Airway epithelial cell (primary cell): ENCODE results near the gene ITGAX. TPM values are rescaled to one million over a fixed set of nuclear protein-coding genes. Genes with fewer than 3 reads are reported as not detected.

Experiments
- total RNA-seq: library from RNA; depleted of rRNA; stranded (reverse); fragments of >200 nt; gene quantifications from 2 replicates; pipeline ENCODE4 v1.2.3, GENCODE V29; 2015

The ITGAX gene
- total RNA-seq = not detected in 2 replicates

DNA sequence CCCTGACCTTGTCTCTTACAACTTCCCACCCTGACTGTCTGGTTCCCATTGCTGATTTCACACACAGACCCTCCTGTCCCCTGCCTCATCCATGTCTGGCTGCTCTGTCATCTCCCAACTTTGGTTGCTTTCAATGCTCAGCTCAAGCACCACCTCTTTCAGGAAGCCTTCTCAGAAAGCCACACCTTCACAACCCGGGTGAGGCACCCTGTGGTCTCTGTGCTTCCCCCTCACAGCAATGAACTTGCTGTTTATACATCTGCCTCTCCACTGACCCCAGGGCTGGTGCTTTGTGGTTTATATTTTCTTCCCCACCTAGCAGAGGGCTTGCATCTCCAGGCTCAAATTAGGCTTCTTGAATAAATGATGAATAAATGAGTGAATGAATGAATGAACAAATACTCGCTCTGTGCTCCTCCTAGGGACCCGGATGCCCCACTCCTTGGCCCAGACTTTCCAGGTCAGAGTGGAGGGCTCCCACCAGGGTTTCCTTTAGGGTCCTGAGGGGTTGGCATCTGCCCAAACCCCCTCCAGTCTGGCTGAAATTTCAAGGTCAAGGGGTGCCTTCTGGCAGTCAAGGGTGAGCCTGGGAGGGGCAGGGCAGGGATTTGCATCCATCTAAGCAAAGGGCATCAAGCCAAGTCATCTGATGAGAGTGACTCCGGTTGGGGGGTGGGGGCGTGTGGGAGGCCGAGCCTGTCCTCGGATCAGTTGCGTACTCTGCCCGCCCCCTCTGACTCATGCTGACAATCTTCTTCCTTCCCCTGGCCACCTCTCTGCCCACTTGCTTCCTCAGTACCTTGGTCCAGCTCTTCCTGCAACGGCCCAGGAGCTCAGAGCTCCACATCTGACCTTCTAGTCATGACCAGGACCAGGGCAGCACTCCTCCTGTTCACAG is at the start of gene ITGAX:
ITGAX (plus strand) TSS at position 783 of the 898 bp plus-strand sequence; CDS start at position 862, 79 bp downstream.

GRCh38 chr16:31393056-31393455 is 38.1 kb downstream of the ITGAX start, which contains the start of gene ITGAD:
Gene ITGAD, plus strand, starts transcription at chr16:31393335. Its CDS starts 26 bp downstream, at chr16:31393361.

DNA sequence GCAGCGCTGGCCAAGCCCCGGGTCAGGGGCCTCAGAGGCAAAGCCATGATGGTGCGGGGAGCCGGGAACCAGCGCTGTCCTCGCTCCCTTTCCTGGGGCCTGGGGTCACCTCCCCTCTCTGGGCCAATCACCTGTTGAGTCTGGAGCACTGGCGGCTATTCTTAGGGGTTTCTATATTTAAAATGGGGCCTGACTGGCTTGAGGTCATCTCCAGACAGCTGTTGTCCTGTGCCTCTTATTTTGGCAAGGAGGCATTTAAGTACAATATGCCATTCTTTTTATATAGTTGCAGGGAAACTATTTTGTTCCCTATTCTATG is 73.3 kb downstream of the ITGAX start, which contains the start of gene COX6A2:
COX6A2 (minus strand) TSS at position 82 of the 319 bp plus-strand sequence; CDS start at position 47, 35 bp downstream.

Other genes with a start within 250 kb of the ITGAX start
- gene BCKDK, start 246.8 kb upstream of the ITGAX start, total RNA-seq = 60.4 and 70.8 TPM in 2 replicates
- 16.9 and 30.6 TPM in 2 replicates for gene KAT8, start 237.5 kb upstream of the ITGAX start, total RNA-seq
- 80.0 and 81.1 TPM in 2 replicates for gene PRSS8, start 219.4 kb upstream of the ITGAX start, total RNA-seq
- 0.07 TPM in 1 of 2 replicates, not detected in the other for gene PRSS36, start 205.1 kb upstream of the ITGAX start, total RNA-seq
- gene FUS, start 175.0 kb upstream of the ITGAX start, total RNA-seq = 46.6 and 58.3 TPM in 2 replicates
- gene PYCARD, start 152.4 kb upstream of the ITGAX start, total RNA-seq = 117 and 127 TPM in 2 replicates
- 0.28 TPM in 1 of 2 replicates, not detected in the other for gene TRIM72, start 141.1 kb upstream of the ITGAX start, total RNA-seq
- not detected in 2 replicates for gene PYDC1, start 138.0 kb upstream of the ITGAX start, total RNA-seq
- gene ITGAM, start 95.2 kb upstream of the ITGAX start, total RNA-seq = 0.07 TPM in 1 of 2 replicates, not detected in the other
- not detected in 2 replicates for gene ITGAD, start 38.2 kb downstream of the ITGAX start, total RNA-seq
- gene COX6A2, start 73.2 kb downstream of the ITGAX start, total RNA-seq = not detected in 2 replicates
- 0.28 TPM in 1 of 2 replicates, not detected in the other for gene ZNF843, start 87.6 kb downstream of the ITGAX start, total RNA-seq
- 9.6 and 16.3 TPM in 2 replicates for gene ARMC5, start 104.3 kb downstream of the ITGAX start, total RNA-seq
- 13.1 and 16.9 TPM in 2 replicates for gene TGFB1I1, start 117.0 kb downstream of the ITGAX start, total RNA-seq
- 0.14 TPM in 1 of 2 replicates, not detected in the other for gene SLC5A2, start 127.9 kb downstream of the ITGAX start, total RNA-seq
- gene RUSF1, start 153.2 kb downstream of the ITGAX start, total RNA-seq = 22.8 and 33.1 TPM in 2 replicates
- gene AHSP, start 172.7 kb downstream of the ITGAX start, total RNA-seq = not detected in 2 replicates